Activated CD4-positive, alpha-beta T cell treated with anti-CD3 and anti-CD28 coated beads, Interleukin-2, amount 50 U/mL, for 24 hours (primary cell): ENCODE data around the gene SLC6A11.

Source experiments
- DNase-seq, 2 donors: peaks; one replicate each; pipeline ENCODE4 v3.0.0-alpha.2; 2020; ENCODE audit warnings: low read depth in 1 of 2, low spot score in 1 of 2

Gene SLC6A11

DNA sequence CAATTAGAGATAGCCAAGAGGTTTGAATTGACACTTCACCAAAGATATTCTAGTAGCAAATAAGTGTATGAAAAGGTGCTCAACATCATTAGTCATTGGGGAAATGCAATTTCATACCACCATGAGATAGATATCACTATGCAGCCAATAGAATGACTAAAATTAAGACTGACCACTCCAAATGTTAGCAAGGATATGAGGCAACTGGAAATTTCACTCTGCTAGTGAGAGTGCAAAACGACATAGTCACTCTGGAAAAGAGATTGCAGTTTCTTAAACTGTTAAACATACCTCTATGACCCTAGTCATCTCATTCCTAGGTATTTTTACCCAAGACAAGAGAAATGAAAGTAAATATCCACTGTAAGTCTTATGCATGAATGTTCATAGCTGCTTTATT lies 27.6 kb upstream of the SLC6A11 start:
- no peak for DNase-seq

DNA sequence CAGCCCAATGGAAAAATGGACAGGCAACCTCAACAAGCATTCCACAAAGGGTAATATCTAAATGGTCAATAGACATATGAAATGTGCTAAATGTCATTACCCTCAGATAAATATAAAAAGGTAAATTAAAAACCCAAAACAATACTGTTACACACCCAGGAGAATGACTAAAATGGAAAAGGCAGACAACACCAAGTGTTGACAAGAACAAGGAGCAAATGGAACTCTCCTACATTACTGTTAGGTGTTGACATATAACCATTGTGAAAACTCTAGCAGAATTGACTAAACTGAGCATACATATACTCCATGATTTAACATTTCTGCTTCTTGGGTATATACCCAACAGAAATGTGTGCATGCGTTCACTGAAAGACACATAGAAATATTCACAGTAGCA lies 25.3 kb upstream of the SLC6A11 start:
- no peak for DNase-seq

DNA sequence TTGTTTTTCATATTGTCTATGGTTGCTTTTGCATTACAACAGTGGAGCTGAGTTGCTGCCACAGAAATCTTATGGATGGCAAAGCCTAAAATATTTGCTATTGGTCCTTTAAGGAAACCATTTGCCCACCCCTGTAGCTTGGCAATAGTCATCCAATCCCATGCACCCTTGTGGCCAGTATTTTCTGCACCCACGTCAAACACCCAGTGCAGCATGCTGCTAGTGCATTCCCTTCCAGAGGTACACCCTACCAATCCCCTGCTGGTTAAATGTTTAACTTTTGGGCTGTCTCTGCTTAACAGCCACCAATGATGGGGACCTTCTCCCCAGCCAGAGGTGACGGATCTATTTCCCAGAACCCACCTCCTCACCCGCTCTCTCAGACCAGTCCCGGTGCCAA lies 23.8 kb upstream of the SLC6A11 start:
- DNase-seq, result no peak

DNA sequence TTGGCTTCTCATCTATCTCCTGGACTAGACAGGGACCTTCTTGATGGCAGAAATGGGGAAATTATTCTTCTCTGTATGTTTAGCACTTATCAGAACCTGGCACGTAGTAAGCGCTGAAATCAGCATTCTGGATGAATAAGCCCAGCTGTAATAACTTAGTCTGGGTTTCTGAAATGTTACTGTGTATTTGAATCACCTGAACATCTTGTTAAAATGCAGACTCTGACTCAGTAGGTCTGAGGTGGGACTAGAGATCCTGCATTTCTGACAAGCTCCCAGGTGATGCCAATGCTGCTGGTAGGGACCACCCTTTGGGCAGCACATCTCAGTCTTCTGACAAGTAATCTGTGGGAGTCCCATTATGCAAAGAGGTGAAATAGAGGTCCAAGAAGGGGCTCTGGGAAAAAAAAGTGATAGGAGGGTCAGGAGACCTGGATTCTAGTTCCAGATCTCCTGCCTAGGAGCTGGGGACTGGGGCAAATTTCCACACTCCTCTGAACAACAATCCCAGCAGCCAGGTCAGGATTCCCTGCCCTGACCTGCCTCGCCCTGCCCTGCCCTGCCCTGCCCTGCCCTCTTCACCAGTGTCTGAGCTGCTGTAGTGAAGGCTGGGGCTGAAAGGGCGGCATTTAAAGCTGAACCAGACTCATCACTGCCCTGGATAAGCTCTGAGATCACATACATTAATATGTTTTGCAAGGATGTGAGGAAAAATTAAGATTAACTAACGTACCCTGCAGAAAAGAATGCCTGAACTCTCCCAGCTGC lies 17.2 kb upstream of the SLC6A11 start:
- DNase-seq, result no peak

DNA sequence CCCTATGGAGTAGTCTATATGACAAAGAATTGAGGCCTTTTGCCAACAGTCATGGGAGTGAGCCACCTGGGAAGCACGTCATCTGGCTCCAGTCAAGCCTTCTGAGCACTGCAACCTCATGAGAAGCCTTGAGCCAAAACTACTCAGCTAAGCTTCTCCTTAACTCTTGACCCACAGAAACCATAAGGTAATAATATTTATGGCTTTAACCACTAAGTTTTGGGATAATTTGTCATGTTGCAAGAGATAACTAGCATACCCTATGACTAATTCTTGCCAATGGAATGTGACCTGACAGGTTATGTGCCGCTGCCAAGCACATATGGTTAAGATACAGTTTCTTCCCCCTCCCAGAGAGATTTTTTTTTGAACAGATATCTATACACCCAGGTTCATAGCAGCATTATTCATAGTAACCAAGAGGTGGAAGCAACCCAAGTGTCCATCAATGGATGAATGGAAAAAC lies 11.8 kb upstream of the SLC6A11 start:
- no peak for DNase-seq

DNA sequence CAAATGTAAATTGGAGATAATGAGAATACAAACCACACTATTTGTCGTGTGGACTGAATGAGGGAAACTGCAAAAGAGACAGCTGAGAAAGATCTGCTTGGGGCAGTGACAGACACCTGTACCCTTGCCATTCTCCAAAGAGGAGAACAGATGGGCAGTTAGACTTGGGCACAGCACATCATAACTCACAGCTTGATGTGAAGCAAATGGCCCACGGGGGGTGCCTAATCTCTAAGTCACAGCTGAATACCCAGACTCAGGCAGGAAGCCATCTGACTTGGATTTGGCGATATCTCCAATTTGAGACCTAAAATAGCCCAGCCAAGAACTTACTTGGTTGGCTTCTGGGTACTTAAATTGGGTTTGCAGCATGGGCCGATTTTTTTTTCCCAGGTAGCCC lies 10.0 kb upstream of the SLC6A11 start:
- DNase-seq, result no peak

DNA sequence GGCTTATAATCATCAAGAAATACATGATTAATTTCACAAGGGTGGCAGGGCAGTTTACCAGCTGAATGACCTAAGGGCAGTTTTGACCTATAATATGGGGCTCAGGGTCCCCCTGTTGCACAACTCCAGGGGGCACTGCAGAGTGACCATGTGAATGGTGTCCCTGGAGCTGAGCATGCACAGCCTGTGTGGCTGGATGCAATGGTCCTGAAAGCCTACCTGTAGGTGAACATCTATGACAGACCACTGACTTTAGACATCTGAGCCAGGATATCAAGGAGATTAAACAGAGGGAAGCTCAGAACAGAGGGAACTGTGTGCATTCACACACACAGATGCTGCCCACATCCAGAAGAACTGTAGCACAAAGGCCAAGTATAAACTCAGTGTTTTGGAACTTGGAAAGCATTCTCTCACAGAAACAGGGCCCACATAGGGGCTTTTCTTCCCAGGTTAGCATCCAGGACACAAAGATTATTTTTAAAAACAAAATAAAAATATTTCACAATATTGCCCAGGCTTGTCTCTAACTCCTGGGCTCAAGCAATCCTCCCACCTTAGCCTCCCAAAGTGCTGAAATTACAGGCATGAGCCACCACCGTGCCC lies 7.8 kb upstream of the SLC6A11 start:
- DNase-seq, result no peak

DNA sequence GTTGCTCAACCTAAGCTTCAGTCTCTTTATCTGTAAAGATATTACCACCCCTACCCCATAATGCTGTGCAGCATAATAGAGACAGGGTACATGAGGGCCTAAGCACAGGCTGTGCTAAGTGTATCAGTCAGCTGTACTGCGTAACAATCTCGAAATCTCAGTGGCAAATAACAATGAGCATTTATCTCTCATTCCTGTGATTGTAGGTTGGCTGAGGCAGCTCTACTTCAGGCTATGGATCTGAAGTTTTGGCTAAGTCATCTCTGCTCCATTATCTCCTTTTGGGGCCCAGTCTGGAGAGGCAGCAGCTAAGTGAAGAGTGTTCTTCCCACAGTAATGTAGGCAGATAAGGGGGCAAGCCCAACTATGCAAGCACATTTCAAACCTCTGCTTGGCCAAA lies 7.1 kb upstream of the SLC6A11 start:
- no peak for DNase-seq

DNA sequence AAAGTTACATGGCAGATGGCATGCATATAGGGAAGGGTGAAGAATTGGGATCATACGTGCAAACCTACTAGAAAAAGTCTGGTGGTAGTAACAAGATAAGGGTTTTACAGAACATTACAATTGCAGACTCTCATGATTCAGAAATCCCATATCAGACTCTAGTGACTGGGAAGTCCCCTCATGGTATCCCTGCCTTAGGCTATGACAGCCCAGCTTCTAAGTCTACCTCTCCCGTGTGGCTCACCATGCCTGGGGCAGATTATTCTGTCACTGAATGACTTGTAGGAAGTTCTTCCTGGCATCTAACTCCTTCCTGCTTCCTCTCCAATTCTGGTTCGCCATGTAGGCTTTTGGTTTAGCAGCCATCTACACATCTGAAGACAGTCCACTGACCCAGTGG lies 5.7 kb upstream of the SLC6A11 start:
- no peak for DNase-seq

DNA sequence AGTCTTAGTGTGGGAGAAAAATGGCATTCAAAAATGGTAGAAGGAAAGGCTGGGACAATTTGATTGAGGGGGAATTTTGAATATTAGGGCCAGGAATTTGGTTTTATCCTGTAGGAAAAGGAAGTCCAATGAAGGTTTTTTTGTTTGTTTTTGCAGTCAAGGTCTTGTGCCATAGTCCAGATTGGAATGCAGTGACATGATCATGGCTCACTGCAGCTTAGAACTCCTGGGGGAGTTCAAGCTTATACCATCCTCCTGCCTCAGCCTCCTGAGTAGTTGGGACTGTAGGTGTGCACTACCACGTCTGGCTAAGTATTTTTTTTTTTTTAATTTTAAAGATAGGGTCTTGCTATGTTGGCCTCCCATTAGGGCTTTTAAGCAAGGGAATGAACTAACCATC lies 2.6 kb upstream of the SLC6A11 start:
- no peak for DNase-seq

DNA sequence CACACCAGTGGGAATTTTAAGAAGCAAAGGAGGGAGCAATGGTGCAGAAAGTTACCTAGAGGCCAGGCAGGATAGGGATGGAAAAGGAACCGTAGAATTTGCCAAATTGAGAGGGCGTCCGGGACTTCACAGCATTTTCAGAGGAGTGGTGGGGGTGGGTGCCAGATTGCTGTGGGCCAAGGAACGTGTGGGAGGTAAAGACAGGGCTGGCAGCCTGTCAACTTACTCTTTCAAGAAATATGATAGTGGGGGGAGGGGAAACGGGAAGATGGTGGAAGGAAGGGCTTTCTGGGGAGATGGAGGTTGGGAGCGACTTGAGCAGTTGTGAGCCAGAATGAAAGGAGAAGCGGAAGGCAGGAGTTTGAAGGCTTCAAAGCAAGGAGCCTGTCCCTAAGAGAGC lies 1.4 kb upstream of the SLC6A11 start:
- no peak for DNase-seq

DNA sequence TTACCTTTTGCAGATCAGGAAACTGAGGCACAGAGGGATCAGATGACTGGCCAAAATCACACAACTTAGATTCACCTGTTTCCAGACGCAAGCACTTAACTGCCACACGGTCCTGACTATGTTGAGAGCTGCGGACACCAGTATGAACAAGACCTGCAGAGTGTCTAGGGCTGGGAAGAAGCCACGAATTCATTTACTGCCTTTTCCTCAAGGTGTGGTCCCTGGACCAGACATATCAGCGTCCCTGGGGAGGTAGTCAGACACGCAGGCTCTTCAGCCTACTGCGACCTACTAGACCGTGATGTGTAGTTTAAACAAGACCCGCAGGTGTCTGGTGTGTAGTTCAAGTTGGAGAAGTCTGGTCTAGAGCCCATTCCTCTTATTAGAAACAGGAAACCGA lies 541 bp upstream of the SLC6A11 start:
- no peak for DNase-seq

DNA sequence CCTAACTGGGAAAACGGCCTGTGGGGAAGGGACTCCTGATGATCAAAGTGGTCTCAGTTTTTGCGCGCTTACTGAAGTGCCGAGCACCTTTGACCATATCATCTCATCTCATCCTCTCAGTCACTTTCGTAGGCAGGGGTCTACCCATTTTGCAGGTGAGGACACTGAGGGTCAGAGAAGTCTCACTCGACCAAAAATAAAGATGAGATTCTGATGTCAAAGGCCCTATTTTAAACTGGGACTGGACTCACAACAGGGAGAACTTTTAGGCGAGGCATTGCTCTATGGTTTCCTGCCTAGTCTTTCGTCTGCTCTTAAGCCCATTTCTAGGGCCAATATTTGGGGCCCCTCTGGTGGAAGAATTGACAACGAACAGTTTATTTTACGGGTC lies 830 bp downstream of the SLC6A11 start:
- DNase-seq, result no peak

DNA sequence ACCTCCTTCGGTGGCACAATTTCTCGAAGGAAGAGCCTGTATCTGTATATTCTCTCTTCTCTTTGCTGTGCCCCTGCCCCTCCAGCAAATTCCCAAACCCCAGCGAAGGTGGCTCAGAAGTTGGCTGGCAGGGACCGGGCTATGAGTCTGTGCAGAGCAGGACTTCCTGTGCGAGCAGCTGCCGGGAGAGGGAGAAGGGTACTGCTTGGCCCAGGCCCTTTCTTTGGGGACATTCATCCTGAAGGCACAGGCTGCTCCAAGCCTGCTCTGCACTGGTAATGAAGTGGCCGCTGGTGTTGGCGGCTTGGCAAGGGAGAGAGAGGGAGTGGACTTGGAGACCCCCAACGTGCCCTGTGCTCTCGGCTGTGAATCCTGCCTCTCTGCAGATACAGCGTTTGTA lies 1.5 kb downstream of the SLC6A11 start:
- no peak for DNase-seq

DNA sequence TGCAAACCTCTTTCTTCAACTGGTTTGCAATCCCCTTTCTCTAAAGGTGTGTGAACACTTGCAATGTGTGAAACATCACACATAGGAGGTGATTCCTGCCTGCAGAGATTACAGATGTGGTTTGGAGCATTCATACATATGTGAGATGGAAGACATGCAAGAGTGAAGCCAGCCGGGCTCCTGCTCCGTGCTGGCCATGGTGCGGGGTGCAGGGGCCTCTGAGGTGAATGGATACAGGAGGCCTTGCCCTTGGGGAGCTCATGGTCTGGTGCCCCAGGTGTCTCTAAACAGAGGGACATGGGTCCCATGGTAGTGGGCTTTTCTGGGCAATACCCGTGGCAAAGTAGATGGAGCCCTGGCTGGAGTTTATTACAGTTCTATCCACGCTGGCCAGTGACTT lies 6.0 kb downstream of the SLC6A11 start:
- DNase-seq, result no peak

DNA sequence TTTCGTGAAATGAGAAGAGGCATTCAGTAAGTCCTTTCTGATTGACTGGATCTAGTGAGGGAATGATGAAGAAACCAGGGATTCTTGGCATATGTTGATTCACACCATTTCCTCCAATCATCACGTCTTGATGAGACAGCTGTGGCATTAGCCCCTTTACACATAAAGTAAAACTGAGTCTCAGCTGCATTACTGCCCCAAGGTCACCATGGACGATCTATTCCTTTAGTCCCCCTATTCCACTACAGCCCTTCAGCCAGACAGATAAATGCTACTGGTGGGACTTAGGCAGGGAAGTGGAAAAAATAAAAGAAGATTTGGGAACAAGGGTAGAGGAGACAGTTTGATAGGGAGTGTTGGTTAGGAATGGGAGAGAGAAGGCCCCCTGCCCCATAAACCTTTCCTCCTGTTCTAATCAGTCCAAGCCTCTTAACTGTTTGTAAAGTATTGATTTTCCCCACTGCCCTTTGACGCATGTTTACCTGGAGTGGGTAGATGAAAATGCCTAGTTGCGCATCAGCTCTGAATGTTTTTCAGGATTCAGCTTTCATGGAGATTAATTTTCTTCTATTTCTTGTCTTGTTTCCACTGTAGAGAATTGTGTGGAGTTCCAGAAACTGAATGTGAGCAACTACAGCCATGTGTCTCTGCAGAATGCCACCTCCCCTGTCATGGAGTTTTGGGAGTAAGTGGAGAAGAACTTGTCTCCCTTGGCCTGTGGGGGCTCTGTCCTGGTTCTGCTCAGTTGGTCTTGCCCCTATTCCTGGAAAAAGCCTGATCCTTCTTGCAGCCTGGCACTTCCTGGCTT lies 6.9 kb downstream of the SLC6A11 start:
- DNase-seq, result no peak

DNA sequence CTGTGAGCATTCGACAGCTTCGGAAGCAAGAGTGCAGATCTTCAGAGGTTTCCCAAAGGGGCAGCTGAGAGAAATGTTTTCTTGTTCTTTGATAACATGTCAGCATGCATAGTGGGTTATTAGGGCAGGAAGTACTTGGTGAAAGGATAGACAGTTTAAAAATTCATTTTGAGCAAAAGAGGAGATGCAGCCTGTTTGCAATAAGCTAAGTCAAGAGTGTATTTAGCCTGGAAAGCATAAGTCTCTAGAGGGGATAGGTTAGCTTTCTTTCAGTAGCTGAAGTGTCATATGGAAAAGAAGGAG lies 7.4 kb downstream of the SLC6A11 start:
- no peak for DNase-seq

DNA sequence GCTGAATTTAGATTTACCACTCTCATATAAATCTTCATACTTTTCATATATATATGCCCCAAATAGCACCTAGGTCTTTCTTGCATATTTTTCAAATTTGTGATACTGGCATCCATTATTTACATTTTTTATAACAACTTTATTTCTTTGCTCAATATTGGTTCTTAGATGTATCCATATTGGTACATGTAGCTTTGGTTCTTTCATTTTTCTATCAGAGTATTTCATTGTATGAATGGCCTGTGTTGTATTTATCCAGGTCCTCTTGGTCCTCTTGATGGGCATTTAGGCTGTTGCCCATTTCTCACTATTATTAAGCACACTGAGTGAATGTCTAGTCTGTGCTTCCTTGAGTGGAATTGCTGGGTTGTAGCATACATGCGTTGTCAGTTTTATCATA lies 8.4 kb downstream of the SLC6A11 start:
- no peak for DNase-seq

DNA sequence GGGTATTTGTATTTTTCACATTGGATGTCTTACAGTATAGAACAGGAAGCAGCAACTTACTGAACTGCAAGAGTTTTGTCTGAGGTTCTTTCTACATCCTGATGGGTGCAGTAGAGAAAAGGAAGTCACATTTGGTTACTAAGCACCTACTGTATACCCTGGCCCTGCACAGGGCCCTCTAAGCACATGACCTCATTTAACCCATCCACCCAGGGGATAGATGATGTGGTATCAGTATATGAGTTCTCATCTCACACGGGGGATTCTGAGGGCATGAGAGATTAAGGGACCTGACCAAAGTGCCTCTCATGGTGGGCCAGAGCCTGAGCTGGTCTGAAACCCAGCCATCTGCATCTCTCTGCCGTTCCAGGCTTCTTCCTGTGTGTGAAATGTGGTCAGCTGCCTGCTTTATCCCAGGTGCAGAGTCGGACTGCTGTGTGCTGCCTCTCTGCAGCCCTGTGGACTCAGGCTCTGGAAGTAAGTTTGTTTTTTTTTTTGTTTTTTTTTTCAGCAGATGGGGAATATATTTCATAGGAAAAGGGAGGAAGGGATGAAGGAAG lies 17.9 kb downstream of the SLC6A11 start:
- no peak for DNase-seq

DNA sequence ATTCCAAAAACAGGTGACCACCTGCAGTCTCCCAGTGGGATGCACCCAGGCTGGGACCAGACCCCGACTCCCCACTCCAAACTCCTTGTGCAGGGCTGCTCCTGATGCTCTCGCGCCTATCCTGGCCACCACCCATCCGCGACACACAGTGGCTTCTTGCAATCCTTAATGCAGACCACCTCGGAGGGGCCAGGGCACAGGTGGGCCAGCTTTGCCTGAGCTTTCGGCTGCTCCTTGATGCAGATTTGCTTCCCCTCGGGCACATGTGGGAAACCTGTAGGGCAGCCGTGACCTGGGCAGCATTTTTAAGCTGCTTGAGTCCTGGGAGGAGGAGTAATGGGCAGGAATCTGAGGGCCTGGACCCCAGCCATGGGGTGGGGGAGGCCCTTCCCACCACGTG lies 18.9 kb downstream of the SLC6A11 start:
- DNase-seq, result no peak

DNA sequence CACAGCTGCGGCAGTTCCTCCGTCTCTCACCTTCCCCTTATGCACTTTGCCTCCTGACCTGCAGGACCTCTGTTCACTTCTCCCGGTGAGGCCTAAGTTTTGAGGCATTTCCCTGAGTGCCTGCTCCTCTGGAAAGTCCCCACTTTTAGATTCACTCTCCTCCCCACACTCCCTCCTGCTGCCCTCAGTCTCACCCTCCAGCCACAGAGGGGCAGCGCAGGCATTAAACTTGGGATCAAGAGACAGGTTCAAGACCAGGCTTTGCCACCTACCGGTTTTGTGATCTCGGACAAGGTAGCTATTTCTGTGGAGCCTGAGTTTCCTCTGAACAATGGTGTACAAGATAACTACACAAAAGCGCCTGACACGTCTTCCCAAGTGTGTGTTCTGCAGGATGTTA lies 19.4 kb downstream of the SLC6A11 start:
- no peak for DNase-seq

DNA sequence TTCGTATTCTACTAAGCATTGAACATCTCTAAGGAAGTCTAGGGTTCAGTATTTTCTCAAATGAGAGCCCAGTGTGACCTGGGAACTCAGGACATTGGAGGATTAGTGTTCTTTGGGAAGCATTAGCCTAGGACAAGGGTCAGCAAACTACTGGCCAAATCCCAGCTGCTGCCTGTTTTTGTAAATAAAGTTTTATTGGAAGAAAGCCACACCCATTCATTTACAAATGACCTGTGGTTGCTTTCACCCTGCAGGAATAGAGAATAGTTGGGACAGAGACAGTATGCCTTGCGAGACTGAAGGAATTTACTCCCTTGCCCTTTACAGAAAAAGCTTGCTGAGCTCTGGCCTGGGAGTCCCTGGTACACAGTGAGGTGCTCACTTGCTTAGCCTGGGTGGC lies 20.6 kb downstream of the SLC6A11 start:
- no peak for DNase-seq
